Keratinocyte (primary cell): ENCODE results near the gene CFAP92.

Experiments used
- EZH2 ChIP-seq: IDR thresholded peaks from one replicate; pipeline ENCODE4 v1.6.1; 2012; ENCODE audit warnings: inconsistent platforms, mild to moderate bottlenecking, low read length, moderate library complexity
- TF ChIP-seq, protein P1 (sequence below), 3 experiments: IDR thresholded peaks in 1 of 3; conservative IDR thresholded peaks in 1 of 3; optimal IDR thresholded peaks in 1 of 3; 2 replicates in 2 of 3; 3 replicates in 1 of 3; pipeline versions ENCODE3 to v1.5.1; 2011; ENCODE audit warnings: low read length in 3 of 3, mild to moderate bottlenecking in 3 of 3, moderate library complexity in 2 of 3, control low read depth in 1 of 3, inconsistent platforms in 1 of 3; ENCODE audit not compliant: insufficient read depth in 2 of 3; ENCODE audit errors: extremely low read depth in 1 of 3

DNA sequence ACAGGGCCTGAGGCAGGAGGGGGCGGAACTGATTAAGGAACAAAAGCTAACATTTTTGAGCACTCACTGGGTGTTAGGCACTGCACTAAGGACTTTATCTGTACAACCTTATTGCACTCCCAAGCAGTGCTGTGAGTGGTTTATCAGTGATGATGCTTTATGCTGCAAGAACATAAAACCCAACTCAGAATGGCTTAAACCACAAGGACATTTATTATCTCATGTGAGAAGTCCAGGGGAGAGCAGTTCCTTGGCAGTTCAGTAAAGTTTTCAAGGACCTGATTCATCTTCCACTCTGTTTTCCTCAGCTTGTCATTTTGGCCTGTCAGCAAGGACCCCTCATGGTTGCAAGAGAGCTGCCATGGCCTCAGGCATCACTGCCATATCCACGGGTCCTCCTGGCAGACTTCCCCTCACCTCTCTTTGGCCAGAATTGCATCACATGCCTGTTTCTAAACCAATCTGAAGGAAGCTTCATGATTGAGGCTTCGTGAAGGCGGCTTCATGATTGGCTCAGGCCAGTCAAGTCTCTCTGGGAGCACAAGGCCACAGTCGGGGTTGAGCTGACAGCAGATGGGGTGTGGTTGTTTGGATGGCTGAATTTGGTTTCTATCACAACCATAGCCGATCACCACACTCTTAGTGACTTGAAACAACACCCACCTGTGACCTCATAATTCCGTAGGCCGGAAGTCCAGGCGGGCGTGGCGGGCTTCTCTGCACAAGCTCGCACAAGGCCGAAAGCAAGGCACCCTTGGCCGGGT, 23.0 kb upstream of the CFAP92 start:
- TF ChIP-seq, protein P1, sequence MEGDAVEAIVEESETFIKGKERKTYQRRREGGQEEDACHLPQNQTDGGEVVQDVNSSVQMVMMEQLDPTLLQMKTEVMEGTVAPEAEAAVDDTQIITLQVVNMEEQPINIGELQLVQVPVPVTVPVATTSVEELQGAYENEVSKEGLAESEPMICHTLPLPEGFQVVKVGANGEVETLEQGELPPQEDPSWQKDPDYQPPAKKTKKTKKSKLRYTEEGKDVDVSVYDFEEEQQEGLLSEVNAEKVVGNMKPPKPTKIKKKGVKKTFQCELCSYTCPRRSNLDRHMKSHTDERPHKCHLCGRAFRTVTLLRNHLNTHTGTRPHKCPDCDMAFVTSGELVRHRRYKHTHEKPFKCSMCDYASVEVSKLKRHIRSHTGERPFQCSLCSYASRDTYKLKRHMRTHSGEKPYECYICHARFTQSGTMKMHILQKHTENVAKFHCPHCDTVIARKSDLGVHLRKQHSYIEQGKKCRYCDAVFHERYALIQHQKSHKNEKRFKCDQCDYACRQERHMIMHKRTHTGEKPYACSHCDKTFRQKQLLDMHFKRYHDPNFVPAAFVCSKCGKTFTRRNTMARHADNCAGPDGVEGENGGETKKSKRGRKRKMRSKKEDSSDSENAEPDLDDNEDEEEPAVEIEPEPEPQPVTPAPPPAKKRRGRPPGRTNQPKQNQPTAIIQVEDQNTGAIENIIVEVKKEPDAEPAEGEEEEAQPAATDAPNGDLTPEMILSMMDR (optimal IDR thresholded peaks at IDR 0.05 in 1 of 3, IDR thresholded peaks at IDR 0.05 in 1 of 3, conservative IDR thresholded peaks at IDR 0.05 in 1 of 3; ENCODE audit: extremely low read depth in 1 of 3, insufficient read depth in 2 of 3, low read length in 3 of 3) = no peak
- TF ChIP-seq EZH2 = no peak
